ENCODE data around the gene SKAP1.
"Not testable (repeated sequence)": the region's sequence is repeated elsewhere in the genome, so short reads cannot be mapped to it uniquely, and the experiment has no call there.

The SKAP1 gene

DNA sequence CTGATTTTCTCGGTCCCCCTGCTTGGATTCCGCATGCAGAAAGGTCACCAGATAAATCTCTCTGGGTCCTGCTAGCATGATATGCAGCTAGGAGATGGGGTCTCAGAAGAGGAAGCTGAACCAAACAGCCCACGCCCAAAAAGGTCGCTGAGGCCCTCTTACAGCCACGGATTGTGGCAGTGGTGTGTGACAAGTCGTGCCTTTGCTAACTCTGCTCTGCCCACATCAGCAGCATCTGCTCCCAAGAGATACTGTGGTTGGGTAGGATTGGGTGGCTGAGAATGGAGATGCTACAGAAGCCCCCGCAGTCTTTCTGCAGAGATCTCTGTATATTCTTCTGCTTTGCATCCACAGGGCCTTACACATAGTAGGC is 15.2 kb upstream of the SKAP1 start:
- DNase-seq, result no peak

DNA sequence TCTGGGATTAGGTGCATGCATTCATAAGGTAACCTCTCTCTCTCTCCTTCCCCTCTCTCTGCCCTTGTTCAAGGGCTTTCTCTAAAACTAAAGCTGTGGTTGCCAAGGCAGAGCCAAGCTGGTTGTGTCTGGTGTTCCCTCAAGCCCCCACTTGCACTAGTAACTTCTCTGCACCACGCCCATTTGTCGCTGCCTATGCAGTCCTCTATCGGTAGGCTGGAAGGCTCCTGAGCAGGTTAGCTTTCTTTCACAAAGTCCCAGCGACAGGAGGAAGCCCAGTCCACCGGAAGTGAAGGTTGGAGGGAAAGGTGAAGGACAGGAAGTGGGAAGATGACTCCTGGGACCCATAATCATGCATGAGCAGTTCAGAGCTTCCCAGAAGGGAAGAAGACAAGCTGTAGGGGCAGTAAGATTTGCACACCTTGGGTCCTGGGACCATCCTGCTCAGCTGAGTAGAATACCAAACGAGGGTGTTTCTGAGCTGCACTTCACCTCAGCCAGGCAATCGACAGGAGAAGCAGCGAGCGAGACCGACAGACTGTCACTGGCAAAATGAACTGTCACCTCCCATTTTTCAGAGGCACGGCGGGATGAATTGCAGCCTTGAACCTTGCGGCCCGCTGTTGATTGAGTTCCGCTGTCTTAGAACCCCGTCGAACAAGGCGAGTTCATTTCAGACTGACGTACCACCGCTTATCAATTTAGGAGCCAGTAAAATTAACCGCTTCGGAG is 14.7 kb upstream of the SKAP1 start:
- no peak for DNase-seq

DNA sequence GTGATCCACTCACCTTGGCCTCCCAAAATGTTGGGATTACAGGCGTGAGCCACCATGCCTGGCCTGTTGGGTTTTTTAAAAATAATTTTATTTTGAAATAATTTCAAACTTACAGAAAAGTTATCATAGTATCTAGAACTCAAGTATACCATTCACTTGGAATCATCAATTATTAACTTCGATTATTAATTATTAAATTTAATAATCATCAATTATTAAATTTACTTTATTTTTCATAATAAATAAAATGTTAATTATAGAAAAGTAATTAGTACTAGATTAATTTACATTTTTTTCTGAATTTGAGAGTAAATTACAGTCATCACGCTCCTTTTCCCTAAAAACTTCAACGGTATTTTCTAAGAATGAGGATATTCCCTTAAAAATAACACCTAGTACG is 13.7 kb upstream of the SKAP1 start:
- DNase-seq, result no peak

DNA sequence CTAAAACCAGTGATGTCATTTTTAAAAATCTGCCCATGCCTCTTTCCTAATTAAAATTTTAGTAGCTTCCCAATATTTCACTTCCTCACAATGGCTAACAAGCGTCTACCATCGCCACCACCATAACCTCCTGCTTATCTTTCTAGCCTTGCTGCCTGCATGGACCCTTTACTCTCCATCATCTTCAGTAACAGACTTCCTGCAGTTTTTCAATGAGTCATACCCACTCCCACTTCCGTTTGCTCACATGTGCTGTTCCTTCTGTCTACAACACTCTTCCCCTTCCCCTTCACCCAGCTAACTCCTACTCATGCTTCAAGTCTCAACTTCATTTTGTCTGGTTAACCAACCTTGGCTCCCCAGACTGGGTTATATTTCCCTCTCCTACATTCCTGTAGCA is 12.8 kb upstream of the SKAP1 start:
- DNase-seq, result no peak

DNA sequence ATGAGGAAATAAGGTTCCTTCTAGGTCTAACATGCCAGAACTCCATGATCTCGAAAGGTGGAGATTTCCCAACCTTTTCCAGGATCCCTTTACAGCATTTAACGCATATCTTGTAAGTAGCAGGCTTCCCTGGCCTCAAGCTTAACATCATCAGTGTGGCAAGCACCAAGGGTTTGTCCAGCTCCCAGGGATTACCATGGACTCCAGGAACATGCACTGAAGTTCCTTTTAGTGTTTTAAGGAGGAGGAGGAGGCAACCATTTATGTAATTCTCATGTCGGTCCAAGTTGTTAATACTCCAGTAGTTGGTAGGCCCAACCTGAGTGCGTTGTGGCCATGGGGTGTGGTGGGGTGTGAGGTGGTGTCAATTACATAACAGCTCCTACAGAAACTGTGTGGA is 11.8 kb upstream of the SKAP1 start:
- no peak for DNase-seq

DNA sequence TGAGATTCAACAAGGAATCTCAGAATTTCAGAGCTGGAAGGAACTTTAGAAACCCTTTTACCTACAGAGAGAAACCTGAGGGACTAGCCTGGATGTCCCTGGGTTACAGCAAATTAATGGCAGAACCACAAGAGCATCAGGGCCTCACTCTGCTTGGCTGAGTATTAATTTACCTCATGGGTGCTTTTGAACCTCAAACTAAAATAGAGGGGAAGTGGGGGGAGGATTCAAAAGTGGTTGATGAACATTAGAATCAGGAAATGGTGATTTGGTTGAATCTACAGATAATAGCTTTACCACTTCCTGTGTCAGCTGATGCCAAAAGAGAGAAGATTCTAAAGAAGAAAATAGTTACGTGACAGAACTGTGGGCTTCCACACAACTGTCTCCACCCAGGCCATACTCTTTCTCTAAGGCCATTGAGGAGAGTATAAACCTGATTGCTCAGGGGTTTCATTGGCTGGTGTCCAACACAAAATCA is 11.3 kb upstream of the SKAP1 start:
- no peak for DNase-seq

DNA sequence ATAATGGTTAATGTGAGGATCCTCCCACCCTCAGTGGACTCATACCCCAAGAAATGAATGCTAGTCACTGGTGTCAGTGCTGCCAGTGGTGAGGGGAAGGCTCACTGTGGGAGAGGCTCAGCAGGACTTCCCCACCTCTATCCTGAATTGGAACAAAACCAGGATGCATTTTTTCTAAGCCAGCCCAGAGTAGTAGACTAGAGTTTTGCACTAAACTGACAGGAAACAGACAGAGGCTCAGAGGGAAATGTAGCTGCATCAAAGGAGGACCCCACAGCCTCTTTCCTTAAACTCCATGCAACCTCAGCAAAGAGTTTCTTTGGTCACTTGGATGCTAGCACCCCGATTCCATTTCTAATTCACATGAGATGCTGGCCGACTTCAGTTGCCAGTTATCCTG is 10.7 kb upstream of the SKAP1 start:
- no peak for DNase-seq

DNA sequence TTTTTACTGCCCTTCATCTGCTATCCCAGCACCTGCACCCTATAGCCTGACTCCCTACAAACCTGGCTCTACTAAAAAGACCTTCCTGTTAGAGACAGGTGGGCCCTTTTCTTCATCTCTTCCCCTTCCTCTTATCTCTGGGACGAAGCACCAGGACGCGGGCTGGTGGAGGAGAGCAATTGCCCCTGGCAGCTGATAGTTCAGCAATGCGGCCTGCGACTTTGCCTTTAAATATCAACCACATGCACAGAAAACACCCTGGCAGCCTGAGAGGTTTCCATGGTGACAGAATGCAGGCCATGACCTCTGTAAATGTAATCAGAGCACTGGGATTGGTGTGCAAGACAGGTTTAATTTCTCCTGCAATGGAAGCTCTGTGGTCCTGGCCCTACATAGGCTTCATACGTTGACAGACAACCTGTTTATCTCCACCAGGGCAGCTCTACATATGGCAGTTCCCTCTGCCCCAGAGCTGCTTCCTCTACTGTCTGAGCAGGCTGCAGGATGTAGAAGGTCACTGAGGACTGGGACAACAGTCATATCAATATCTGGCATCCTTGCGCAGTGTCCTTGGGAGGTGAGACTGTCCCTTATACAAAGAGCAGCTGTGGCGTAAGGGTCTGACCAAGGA is 10.0 kb upstream of the SKAP1 start:
- DNase-seq, result no peak

DNA sequence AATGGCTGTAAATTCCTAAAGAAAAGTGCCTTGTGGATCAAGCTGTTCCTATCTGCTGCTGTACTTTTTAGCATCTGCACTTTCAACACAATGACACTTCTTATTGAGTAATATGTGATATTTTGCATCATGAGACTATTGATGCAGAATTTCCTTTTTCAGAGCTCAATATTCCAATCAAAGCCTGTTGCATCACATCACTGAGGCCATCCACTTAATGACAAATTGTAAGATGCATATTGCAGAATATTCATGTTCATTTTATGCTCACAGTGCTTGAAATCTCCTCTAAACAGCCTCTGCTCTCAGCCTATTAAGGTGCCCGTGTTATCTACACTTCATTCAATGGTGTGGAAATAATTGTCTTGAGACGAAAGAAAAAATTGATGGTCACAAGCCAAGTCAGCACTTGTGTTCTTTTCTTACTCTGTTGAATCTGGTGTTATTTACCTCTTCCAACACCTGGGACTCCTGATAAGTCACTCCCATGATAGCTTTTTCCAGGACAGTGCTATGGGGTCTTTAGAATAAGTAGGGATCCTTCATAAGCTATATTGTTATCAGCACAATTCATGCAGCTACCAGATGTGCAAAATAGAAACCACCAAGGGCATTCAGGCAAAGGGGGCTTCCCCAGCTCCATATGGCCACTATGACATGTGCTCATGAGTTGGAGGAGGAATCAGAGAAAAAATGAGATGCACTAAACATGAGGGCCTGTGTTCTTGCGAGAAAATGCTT is 9.3 kb upstream of the SKAP1 start:
- DNase-seq, result no peak

DNA sequence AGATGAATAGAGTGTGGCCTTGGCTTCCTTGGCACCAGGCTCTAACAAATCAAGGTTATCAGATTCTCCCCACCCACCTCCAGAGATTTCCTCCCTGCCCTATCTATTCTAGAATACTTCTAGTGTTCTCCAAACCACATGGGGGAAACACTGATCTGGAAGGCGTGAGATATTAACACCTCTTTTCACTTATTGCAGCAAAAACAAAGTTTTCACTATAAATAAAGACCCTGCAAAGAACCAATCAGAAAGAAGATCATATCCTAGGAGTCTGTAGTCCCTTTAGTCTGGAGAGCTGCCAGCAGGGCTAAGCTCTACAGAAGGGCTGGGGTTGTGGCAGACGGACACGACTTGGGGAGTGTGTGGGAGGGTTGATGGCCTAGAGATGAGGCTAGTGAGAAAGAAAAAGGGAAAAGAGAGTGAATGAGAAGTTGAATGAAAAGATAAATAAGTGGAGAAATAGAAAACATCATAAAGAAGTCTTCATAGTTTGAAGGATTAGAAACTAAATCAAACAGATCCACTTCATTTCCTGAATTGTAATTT is 8.6 kb upstream of the SKAP1 start:
- no peak for DNase-seq

DNA sequence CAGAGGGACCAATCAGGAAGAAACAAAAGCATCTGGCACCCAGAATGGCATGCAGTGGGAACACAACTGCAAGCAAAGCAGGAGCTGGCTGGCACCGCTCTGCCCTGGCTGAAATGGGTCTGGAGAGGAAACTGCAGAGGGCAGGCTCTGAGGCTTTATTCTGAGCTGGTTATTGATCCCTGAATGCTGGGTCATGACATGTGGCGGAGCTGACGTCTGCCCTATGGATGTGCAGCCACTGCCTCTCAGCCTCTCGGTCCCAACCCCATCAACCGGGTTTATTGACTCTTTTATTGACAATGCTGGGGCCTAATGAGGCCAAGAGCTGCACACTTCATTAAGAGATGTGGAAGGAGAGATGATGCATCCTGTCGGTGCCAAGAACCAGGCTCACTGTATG is 3.9 kb upstream of the SKAP1 start:
- no peak for DNase-seq

DNA sequence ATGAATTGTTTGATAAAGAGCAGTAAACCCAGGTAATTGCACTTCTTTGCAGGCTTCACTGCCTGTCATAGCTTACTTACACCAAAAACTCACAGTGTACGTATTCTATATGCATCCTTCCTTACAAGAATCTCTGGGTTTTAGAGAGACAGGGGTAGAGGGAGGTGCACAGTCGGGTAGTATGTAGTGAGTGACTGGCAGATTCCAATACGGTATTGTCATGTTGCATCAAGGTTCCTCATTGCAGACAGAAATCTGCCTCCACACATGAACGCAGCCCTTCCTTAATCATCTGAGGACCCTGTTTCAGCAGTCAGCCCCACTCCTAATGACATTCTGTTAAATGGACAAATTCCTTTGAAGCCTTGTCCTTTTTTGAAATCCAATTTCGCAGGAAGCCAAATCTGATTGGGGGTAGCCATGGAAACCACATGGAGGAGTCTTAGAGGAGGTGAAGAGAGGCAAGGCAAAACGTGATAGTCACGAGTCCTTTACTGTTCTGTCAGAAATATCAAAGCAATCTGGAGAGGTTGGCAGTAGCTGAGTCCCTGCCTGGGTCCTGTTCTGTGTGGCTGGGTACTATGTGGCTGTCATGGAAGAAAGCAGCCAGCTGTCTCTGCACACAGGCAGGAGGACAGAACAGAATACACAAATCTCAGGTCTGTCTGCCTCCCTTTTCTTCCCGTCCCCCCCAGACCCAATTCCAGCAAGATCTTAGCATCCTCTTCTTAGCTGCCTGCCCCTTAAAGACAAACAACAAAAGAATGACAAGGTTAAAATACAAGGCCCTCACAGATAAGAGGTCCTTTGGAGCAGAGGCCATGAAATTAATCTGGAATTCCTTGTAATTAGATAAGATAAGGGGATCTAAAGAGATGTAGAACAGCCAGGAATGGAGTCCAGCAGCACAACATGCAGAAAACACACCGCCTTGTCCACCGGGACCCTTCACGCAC is 3.1 kb upstream of the SKAP1 start:
- no peak for DNase-seq

DNA sequence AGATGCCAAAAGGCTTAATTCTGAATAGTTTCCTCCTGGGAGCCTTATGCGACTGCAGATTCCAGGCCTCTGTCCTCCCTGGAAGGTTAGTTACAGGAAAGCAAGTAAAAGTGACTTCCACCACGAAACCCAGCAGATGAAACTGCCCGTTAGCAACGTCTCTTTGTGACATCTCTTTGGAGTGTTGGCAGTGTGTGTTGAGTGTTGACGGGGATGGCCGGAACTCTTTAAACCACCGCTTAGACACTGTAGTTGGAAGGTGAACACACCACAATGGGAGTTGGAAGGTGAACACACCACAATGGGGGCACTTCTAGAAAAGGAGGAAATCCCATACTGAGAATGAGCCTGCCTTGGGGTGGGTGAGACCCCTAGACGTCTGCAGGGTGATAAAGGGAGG is 858 bp downstream of the SKAP1 start:
- no peak for DNase-seq

DNA sequence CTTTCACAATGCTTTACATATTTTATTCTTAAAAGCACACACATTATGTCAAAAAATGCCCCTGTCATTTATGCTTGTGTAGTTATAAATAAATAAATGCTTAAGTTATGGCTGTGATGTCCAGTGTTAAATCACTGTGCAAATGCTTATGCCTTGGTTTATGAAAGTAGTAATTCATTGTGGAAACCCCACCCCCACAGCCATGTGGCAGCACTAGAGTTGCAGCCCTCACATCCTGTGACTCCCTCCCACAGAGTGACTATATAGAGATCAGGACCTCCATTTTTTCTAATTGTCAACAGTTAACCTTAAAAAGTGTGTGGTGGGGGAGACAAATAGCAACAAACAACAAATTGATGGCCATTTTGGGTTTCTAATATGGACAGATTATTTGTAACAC is 2.4 kb downstream of the SKAP1 start:
- DNase-seq, result no peak

DNA sequence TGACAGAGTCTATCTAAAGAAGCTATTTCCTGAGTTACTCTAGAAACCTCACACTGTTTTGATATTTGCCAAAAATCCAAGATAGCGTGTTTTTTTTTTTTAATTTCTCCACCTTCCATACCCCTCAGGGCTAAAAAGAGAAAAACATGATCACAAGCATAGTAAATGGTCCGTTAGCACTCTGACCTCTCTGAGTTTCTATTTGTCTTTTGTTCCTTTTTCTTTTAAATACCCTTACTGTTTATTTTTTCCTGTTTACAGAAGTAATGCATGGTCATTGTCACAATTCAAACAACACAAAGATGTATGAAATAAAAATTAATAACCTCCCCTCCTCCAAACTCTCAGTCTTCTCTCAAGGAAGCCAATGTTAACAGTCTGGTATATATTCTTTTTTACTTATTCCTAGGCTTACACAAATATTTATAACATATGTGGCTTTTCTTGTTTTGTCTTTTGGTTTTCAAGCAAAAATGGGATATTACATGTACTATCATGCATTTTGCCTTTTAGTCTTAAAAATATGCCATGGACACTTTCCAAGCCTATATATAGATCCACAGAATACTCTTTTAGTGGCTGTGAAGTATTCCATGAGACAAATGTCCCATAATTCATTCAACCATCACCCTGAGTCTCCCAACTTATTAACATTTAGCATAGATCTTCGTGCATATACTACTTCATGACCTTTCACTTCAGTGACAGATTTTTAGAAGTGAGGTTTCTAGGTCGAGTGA is 3.1 kb downstream of the SKAP1 start:
- no peak for DNase-seq

DNA sequence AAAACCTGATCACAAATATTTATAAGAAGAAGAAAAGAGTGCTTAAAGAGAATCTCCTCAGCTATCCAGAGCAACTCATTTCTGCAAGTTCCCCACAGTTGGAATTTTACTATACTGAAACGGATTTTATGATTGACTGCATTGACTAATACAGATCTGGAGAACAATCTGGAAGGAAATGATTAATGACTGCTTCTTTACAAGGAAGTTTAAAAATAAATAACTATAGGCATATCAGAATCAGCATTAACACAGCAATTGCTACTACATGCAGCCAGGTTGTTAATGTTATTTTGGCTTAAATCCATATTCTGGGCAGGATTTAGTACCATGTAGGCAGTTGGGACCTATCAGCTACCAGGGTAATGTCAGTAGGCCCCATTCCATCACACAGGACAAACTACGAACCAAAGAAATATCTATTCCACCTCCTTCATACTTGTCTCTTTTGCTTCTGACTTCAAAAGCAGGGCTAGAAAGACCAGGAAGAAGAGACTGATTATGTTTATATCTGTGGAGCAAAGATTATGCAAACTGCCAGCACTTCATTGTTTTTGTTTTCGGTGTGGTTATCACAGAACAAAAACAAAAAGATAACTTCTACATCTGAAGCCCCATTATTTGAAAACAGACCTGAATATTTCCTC is 3.9 kb downstream of the SKAP1 start:
- no peak for DNase-seq

DNA sequence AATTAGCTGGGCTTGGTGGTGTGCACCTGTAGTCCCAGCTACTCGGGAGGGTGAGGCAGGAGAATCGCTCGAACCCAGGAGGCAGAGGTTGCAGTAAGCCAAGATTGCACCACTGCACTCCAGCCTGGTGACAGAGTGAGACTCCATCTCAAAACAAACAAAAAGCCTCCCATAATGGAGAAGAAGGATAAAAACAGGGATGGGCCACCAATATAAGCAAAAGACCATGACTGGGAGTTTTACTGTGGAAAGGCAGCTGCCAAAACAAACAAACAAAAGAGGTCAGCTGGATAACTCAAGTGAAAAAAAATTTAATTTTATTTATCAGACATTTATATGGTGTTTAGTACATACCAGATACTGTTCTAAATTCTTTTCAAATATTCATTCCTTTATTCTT is 8.0 kb downstream of the SKAP1 start:
- DNase-seq, result not testable (repeated sequence)

DNA sequence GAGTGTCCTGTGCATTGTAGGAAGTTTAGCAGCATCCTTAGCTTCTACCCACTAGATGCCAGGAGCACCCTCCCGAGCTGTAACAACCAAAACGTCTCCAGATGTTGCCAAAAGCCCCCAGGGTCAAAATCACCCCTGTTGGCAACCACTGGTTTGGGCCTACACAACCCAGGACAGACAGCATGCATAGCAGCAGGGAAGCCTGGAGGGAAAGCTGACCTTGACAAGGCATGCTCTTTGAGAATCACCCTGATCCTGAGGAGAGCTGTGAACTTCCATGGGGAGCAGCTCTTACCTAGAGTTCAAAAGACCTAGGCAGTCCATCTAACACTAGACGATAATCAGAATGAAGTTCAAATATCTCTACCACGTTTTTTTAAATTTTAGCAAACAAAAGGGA is 9.2 kb downstream of the SKAP1 start:
- DNase-seq, result no peak

DNA sequence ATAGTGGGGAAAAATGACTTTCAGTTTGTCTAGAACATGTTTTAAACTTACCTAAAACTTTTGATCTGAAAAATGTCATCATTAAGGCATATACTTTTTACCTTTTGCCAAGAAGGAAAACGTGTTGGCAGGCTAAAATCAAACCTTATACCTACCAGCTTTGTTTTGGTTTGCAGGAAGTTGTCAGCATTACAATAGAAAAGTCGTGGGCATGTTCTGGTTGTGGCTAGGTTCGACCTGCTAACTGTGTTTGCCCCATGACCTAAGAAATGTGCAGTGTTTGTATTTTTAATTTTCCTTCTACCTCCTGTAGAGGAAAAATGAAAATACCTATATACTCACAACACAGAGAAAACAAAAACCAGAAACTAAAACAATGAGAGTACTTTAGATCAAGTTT is 13.0 kb downstream of the SKAP1 start:
- DNase-seq, result no peak

DNA sequence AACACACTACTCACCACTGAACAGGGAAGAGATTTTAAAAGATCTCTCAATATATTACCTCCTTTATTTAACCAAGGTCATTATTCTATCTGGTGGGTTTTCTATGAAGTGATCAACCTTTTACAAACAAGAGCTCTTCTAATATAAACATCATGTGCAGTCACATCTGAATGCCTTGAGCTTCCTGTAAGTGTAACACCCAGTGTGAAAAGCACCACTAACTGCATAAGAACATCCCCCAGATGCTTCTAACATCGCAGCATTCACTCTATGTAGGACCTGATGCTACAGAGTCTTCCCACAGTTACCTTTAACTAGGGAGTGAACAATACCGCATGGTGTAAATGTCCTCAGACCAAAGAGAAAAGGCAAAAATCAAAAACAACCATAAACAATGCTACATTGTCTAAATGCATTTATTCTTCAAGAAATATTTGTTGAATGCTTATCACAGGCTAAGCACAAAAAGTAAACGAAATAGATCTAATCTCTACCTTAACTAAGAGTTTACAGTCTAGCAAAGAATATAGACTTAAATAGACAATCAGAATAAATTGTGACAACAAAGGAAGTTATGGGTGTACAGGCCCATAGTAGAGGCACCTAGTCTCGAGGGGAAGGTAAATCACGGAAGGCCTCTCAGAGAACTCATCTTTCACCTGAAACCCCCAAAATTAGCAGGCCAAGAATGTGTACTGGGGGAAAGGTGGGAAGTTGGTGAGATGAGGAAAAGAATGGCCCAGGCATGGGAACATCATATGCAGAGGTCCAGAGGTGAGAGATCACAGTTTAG is 16.2 kb downstream of the SKAP1 start:
- no peak for DNase-seq

DNA sequence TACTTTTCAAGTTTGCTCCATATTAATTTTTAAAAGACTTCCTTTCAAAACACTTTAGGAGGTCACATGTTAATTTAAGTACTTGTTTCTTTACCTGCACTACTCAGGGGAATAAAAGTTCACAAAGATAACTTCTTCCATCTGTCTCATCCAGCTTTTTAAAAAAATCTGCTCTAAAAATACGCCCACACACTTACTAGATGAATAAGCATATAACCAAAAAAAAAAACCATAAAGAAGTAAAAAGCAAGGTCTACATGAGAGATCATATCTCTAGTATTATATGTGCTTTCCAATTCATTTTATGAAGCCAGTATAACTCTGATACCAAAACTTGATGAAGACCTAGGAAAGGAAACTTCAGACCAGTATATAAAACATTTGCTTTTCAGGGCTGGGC is 17.2 kb downstream of the SKAP1 start:
- no peak for DNase-seq
